ENCODE data around the gene PRELID2.

Gene PRELID2

GRCh38 chr5:145777445-145778063 lies 57.6 kb downstream of the PRELID2 start:
- no peaks in the 10 kb centered on the region for H3K9me2 ChIP-seq (replicated peaks; ENCODE audit: insufficient read depth, low read length)
- no peaks in the 10 kb centered on the region for H3K36me3 ChIP-seq (ENCODE audit: low read length)
- TF ChIP-seq CTCF (IDR thresholded peaks at IDR 0.05; ENCODE audit: insufficient read depth, low read length, poor library complexity, severe bottlenecking) (no peak), EZH2phosphoT487 (conservative IDR thresholded peaks at IDR 0.05; ENCODE audit: low read length) (no peak)
- no peaks in the 10 kb centered on the region for H3F3A ChIP-seq (ENCODE audit: insufficient read depth)
- H3K4me2 ChIP-seq (ENCODE audit: low read depth, low read length, poor library complexity, severe bottlenecking): no peak overlapping the region
- no peak overlapping the region for H3K4me3 ChIP-seq (ENCODE audit: insufficient read depth, low read length, poor library complexity, severe bottlenecking)
- no peaks in the 10 kb centered on the region for H3K27me3 ChIP-seq (ENCODE audit: low read length)
- no peaks in the 10 kb centered on the region for H3K9me3 ChIP-seq (ENCODE audit: insufficient read depth, low read length)
- H3K9ac ChIP-seq (ENCODE audit: low read length): no peak overlapping the region
- H3K27ac ChIP-seq (ENCODE audit: low read depth, low read length): no peak overlapping the region
- no peaks in the 10 kb centered on the region for H3K79me2 ChIP-seq (ENCODE audit: insufficient read depth, low read length)
- no peak overlapping the region for H2AFZ ChIP-seq (ENCODE audit: low read depth, low read length, severe bottlenecking)
- H4K20me1 ChIP-seq (ENCODE audit: low read depth, low read length): no peaks in the 10 kb centered on the region

- Histone ChIP-seq H3K27me3 (ENCODE audit: low read length) (no peaks in the 10 kb centered on the region), H3K27ac (ENCODE audit: low read depth, low read length) (no peak overlapping the region), H3K9ac (ENCODE audit: low read length) (no peak overlapping the region), H3K4me3 (ENCODE audit: insufficient read depth, low read length, poor library complexity, severe bottlenecking) (no peak overlapping the region), H3K36me3 (ENCODE audit: low read length) (no peaks in the 10 kb centered on the region), H2AFZ (ENCODE audit: low read depth, low read length, severe bottlenecking) (no peak overlapping the region), H3K79me2 (ENCODE audit: insufficient read depth, low read length) (no peaks in the 10 kb centered on the region), H3K4me2 (ENCODE audit: low read depth, low read length, poor library complexity, severe bottlenecking) (no peak overlapping the region), H4K20me1 (ENCODE audit: low read depth, low read length) (no peaks in the 10 kb centered on the region), H3K9me2 (replicated peaks; ENCODE audit: insufficient read depth, low read length) (no peaks in the 10 kb centered on the region), H3K9me3 (ENCODE audit: insufficient read depth, low read length) (no peaks in the 10 kb centered on the region), H3F3A (ENCODE audit: insufficient read depth) (no peaks in the 10 kb centered on the region)
- TF ChIP-seq EZH2phosphoT487 (conservative IDR thresholded peaks at IDR 0.05; ENCODE audit: low read length): no peak
- TF ChIP-seq CTCF (IDR thresholded peaks at IDR 0.05; ENCODE audit: insufficient read depth, low read length, poor library complexity, severe bottlenecking): no peak
Measured at GRCh38 chr5:145776886-145777285, 58.3 kb downstream of the PRELID2 start.

- Histone ChIP-seq H3K36me3 (ENCODE audit: low read length) (no peaks in the 10 kb centered on the region), H3K79me2 (ENCODE audit: insufficient read depth, low read length) (no peaks in the 10 kb centered on the region), H3K4me3 (ENCODE audit: insufficient read depth, low read length, poor library complexity, severe bottlenecking) (no peak overlapping the region), H3K9me2 (replicated peaks; ENCODE audit: insufficient read depth, low read length) (no peaks in the 10 kb centered on the region), H3K27ac (ENCODE audit: low read depth, low read length) (no peak overlapping the region), H3K4me2 (ENCODE audit: low read depth, low read length, poor library complexity, severe bottlenecking) (no peak overlapping the region), H3F3A (ENCODE audit: insufficient read depth) (no peaks in the 10 kb centered on the region), H3K9ac (ENCODE audit: low read length) (no peak overlapping the region), H3K9me3 (ENCODE audit: insufficient read depth, low read length) (no peaks in the 10 kb centered on the region), H2AFZ (ENCODE audit: low read depth, low read length, severe bottlenecking) (no peak overlapping the region), H3K27me3 (ENCODE audit: low read length) (no peaks in the 10 kb centered on the region), H4K20me1 (ENCODE audit: low read depth, low read length) (no peaks in the 10 kb centered on the region)
- TF ChIP-seq CTCF (IDR thresholded peaks at IDR 0.05; ENCODE audit: insufficient read depth, low read length, poor library complexity, severe bottlenecking) (no peak), EZH2phosphoT487 (conservative IDR thresholded peaks at IDR 0.05; ENCODE audit: low read length) (no peak)
Measured at GRCh38 chr5:145775893-145776444, 59.2 kb downstream of the PRELID2 start.

All from SU-DHL-6 (cell line).